ENCODE measurements around the gene KIAA1671.
"Not testable (repeated sequence)": the region's sequence is repeated elsewhere in the genome, so short reads cannot be mapped to it uniquely, and the experiment has no call there.

KIAA1671 gene

GRCh38 chr22:24951942-24952836, at the start of gene KIAA1671:
Gene KIAA1671, plus strand, starts transcription at chr22:24952716. Its CDS starts 75,284 bp downstream, at chr22:25028000.
- DNase-seq (ENCODE audit: extremely low read depth in 1 of 2, low read depth in 1 of 2): peak; percentile 65 to 72

DNA sequence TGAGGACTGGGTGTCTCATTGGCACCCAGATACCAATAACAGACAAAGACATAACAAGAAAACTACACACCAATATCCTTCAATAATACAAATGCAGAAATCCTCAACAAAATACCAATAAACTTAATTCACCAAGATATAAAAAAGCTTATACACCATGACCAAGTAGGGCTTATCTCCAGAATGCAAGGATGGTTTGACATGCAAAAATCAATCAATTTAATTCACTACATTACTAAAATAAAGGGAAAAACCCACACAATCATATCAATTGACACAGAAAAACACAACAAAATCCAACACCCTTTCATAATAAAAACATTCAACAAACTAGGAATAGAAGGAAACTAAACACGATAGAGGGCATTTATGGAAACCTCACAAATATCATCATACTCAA, 46.6 kb upstream of the KIAA1671 start:
- DNase-seq (ENCODE audit: extremely low read depth in 1 of 2, low read depth in 1 of 2): no peak

DNA sequence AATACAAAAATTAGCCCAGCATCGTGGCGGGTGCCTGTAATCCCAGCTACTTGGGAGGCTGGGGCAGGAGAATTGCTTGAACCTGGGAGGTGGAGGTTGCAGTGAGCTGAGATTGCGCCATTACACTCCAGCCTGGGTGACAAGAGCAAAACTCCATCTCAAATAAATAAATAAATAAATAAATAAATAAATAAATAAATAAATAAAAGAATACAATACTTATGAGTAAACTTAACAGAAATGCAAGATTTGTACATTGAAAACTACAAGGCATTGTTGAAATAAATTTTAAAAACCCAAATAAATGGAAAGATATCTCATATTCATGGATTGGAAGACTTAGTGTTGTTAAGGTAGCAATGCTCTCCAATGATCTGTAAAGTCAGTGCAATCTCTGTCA, 45.4 kb upstream of the KIAA1671 start:
- not testable (repeated sequence) for DNase-seq (ENCODE audit: extremely low read depth in 1 of 2, low read depth in 1 of 2)

- no peak for DNase-seq (ENCODE audit: extremely low read depth in 1 of 2, low read depth in 1 of 2)
Measured at GRCh38 chr22:24920029-24920428, 32.5 kb upstream of the KIAA1671 start.

DNA sequence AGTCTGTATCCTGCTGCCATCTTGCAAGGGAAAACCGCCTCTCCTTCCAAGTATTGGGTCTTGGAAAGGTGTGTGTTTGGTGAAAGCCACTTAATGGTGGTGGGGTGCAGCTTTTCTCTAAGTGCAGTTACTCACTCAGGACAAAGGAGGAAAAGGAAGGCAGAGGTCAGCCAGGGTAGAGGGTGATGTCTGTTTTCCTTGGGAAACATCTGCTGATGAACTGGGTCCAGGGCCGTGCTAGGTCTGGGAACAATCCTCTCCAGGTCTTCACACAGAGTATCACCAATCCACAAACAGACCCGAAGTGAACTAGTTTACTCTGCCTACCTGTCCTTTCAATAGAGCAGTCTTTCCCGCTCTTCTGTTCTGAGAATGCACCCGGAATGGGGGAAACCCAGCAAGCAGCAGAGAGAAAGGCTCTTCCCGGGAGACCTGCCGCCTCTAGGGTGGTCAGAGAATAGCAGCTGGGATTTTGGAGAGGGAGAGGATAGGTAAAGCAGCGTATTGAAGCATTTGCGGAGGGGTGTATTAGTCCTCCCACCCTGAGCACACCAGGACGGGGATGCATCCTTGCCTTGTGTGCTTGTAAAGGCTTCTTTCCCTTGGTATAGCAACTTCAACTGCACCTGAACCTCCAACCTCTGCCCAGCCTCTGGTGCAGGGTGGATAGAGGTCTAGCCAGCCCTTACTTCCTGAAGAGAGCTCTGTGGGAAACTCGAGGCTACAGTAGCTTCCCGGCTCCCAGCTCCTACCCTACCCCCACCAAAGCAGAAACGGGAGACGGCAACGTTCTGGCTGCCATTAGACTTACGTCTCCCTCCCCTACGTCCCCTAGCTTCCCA, 26.7 kb upstream of the KIAA1671 start:
- no peak for DNase-seq (ENCODE audit: extremely low read depth in 1 of 2, low read depth in 1 of 2)

- DNase-seq (ENCODE audit: extremely low read depth in 1 of 2, low read depth in 1 of 2): no peak
Measured at GRCh38 chr22:24926428-24926725, 26.1 kb upstream of the KIAA1671 start.

DNA sequence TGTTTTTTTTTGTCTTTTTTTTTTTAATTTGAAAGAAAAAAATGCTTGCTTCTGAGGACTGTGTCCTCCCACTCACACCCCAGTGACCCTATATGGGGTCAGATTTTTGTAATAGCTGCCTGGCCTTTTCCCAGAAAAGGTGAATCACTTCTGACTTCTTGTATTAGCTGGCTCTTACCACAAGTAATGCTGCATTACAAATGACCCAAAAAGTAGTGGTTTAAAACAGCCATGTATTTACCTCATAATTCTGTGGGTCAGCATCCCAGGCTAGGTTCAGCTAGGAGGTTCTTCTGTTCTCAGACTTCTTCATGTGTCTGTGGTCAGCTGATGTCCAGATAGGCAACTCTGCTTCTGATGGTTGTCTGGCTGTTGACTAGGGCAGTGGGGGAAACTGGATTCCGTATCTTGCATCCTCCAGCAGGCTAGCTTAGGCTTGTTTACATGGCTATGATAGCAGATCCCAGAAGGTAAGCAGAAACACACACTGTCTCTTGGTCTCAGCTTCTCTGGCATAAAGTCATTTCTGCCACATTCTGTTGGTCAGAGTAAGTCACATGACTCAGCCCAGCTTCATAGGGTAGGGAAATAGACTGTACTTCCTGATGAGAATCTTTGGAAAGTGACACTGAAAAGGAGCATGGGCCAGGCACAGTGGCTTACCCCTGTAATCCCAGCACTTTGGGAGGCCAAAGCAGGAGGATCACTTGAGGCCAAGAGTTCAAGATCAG, 25.5 kb upstream of the KIAA1671 start:
- DNase-seq (ENCODE audit: extremely low read depth in 1 of 2, low read depth in 1 of 2): no peak

DNA sequence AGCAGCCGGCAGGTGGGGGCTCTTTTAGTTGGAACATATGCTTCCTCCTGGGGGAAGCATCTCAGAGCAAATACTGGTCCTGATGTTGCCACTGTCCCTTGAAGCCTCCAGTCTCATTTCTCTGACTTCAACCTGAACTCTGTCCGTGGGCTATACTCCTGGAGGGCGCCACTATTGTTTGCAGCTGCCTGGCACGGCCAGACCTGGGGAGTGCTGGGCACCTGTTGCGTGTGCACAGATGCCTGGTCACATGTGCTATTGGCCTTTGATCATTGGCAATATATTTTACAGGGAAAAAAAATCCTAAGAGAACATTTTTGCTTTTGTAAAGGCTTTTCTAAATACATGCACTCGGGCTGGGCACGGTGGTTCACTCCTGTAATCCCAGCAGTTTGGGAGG, 24.2 kb upstream of the KIAA1671 start:
- DNase-seq (ENCODE audit: extremely low read depth in 1 of 2, low read depth in 1 of 2): no peak

DNA sequence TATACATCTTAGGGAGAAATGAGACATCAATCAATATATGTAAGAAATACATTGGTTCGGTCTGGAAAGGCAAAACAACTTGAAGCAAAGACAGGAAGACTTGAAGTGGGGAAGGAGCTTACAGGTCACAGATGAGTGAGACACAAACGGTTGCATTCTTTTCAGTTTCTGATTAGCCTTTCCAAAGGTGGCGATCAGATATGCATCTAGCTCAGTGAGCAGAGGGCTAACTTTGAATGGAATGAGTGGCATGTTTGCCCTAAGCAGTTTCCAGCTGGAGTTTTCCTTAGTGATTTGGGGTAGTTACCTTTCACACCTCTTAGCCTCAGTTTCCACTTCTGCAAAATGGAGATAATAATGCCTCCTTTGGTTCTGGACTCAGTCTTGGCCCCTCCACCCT, 21.8 kb upstream of the KIAA1671 start:
- DNase-seq (ENCODE audit: extremely low read depth in 1 of 2, low read depth in 1 of 2): no peak

DNA sequence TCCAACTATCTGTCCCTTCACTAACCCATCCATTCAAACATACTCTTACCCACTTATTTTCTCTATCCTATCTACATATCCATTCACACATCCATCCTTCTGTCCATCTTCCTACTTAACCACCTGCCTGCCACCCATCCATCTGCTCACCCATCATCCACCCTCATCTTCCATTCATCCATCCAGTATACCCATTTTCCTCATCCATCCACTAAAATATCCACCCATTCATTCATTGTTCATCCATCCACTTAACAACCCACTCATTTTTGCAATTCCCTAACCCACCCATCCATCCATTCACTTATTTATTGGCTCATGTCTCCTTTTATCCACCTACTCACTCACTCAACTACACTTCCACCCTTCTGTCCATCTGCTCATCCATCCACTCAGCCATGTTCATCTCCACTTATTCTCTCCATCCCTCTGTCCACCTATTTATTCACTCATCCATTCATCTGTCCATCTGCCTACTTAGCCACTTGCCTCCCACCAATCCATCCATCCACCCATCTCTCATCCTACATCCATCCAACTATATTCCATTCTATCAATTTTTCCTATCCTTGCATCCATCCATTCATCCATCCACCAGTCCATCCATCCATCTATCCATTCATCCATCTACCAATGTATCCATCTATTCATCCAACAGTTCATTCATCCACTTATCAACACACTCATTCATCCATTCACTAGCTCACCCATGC, 16.6 kb upstream of the KIAA1671 start:
- DNase-seq (ENCODE audit: extremely low read depth in 1 of 2, low read depth in 1 of 2): no peak

GRCh38 chr22:24937114-24937513, 15.4 kb upstream of the KIAA1671 start:
- DNase-seq (ENCODE audit: extremely low read depth in 1 of 2, low read depth in 1 of 2): no peak

DNA sequence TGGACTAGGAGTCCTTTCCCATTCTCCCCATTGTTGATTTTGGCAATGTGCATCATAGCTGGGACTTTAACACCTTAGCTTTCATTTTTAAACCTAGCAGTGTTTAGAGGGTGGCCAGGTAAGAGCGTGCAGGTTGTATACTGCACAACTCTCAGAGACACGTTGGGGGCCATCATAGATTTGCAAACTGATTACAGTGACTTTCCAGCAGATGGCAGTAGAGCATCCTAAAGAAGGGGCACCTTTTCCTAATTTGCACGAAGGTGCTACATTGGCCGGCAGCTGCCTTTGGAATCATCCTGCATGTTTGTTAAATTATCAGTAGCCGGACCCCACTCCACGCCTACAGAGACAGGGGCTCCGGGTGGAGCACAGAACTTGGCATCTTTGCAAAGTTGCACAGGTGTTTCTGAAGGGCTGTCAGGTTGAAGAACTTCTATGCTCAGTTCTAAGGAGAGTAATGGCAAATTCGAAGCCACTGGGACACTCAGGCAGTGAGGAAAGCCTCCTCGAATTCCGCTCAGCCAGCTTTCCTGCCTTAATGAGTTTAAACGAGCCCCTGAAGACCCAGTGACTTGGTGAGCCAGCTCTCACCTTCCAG, 13.7 kb upstream of the KIAA1671 start:
- no peak for DNase-seq (ENCODE audit: extremely low read depth in 1 of 2, low read depth in 1 of 2)

DNA sequence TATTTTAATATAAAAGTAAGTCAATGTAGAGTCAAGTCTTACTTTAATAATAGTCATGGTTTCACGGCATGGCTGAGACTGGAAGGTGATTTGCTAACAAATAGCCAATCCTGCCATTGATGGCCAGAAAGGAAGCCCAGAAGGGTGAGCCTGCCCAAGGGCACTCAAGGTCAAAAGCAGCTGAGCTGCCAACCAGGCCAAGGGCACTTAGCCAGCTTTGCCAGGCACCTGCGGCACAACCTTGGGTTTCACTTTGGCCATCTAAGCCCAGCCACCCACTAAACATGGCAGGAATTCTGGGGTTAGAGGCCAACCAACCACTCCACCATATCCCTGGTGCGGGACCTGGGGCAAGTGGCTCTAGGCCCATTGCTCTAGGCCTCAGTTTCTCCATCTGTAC, 10.2 kb upstream of the KIAA1671 start:
- DNase-seq (ENCODE audit: extremely low read depth in 1 of 2, low read depth in 1 of 2): no peak

DNA sequence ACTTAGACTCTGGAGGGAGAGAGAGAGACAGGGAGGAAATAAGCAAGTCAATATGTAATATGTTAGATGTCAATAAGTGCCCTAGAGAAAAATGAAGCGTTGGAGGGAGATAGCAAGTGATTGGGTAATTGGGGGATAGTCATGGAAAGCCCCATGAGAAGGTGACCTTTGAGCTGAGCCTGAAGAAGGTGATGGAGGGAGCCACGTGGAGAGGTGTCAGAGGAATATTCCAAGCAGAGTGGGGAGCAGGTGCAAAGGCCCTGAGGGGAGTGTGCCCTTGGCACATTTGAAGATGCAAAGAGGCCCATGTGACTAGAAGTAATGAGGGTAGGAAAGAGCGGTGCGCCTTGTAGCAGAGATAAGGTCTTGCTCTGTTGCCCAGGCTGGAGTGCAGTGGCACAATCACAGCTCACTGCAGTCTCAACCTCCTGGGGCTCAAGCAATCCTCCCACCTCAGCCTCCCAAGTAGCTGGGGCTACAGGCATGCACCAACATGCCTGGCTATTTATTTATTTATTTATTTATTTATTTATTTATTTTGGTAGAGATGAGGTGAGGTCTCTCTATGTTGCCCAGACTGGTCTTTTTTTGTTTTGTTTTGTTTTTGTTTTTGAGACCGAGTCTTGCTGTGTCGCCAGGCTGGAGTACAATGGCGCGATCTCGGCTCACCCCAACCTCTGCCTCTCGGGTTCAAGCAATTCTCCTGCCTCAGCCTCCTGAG, 8.1 kb upstream of the KIAA1671 start:
- no peak for DNase-seq (ENCODE audit: extremely low read depth in 1 of 2, low read depth in 1 of 2)

DNA sequence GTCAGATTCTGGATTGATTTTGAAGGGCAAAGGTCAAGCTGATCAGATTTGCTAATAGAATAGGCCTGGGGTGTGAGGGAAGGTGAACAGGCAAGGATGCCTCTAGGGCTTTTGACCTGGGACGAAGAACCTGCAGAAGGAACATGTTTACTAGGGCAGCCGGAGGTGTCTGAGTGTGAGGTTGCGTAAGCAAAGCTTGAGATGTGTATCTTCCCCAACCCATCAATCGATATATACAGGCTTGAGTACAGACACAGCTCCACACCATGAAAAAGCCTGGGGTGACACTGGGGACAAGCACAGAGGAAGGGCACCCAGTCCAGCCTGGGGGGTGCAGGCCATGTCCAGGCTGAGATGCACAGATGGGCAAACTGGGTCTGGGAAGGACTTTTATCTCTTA, 7.1 kb upstream of the KIAA1671 start:
- DNase-seq (ENCODE audit: extremely low read depth in 1 of 2, low read depth in 1 of 2): no peak

DNA sequence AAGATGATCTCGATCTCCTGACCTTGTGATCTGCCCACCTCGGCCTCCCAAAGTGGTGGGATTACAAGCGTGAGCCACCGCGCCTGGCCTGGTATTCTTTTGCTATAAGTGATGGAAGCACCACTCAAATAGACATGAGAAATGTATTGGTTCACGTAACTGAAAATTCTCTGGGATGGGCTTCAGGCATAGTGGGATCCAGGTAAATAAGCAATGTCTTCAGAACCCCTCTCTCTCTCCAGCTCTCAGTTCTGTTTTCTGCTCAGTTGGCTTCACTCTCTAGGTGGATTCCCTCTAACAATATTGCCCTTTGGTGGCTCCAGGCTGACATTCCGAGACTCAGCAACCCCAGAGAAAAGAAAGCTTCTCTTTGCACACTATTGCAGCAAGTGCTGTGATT, 5.1 kb upstream of the KIAA1671 start:
- no peak for DNase-seq (ENCODE audit: extremely low read depth in 1 of 2, low read depth in 1 of 2)

- DNase-seq (ENCODE audit: extremely low read depth in 1 of 2, low read depth in 1 of 2): no peak
Measured at GRCh38 chr22:24947881-24948280, 4.6 kb upstream of the KIAA1671 start.

GRCh38 chr22:24948356-24949202, 3.9 kb upstream of the KIAA1671 start:
- no peak for DNase-seq (ENCODE audit: extremely low read depth in 1 of 2, low read depth in 1 of 2)

Measured in stimulated activated CD8-positive, alpha-beta memory T cell treated with anti-CD3 and anti-CD28 coated beads, Interleukin-7, amount 100 ng/mL, for 48 hours (primary cell).